Measurements from ENCODE around the gene KLRK1. TPM values are rescaled to one million over a fixed set of nuclear protein-coding genes. Genes with fewer than 3 reads are reported as not detected.

The KLRK1 gene
- total RNA-seq (2022; extraction: Qiagen RNA extraction; ENCODE audit: low read depth): not detected in 5 replicates

DNA sequence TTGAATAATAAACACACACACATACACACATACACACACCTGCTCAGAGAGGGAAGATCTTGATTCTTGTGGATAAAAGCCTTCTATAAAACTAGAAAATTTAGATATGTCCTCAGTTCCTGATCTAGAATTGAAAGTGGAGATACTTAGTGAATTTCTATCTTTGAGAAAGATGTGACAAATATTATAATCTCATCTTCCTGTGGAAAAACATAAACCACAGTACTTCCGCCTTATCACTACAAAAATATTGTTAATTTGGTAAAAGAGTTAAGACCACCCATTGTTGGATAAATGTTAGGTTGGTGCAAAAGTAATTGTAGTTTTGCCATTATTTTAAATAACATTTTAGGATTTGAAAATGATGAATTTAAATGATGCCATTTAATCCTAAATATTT is at the start of gene KLRK1:
KLRK1 (minus strand) TSS at position 138 of the 400 bp plus-strand sequence. CDS start 1,231 bp downstream, outside the sequence.

GRCh38 chr12:10435816-10436215 is 46.0 kb upstream of the KLRK1 start, which contains the start of gene KLRC2:
Gene KLRC2, minus strand, starts transcription at chr12:10436010. Its CDS starts 24 bp downstream, at chr12:10435986.

GRCh38 chr12:10420334-10420733 is 30.5 kb upstream of the KLRK1 start, which contains the start of gene KLRC3:
Gene KLRC3, minus strand, starts transcription at chr12:10420595. Its CDS starts 45 bp downstream, at chr12:10420550.

GRCh38 chr12:10409392-10409791 is 19.6 kb upstream of the KLRK1 start, which contains the start of gene KLRC4:
Gene KLRC4, minus strand, starts transcription at chr12:10409757. Its CDS starts 182 bp downstream, at chr12:10409575.

Other genes starting within 250 kb of the KLRK1 start
- gene OLR1, start 217.9 kb downstream of the KLRK1 start, total RNA-seq (2022; extraction: Qiagen RNA extraction; ENCODE audit: low read depth): 0.75 to 2.6 TPM (median 1.3 TPM) in 5 replicates
- gene TMEM52B, start 211.0 kb downstream of the KLRK1 start, total RNA-seq (2022; extraction: Qiagen RNA extraction; ENCODE audit: low read depth): 0.05 to 0.47 TPM (median 0.23 TPM) in 4 of 5 replicates, not detected in the other
- 33.3 to 46.8 TPM (median 43.1 TPM) in 5 replicates for gene GABARAPL1, start 177.2 kb downstream of the KLRK1 start, total RNA-seq (2022; extraction: Qiagen RNA extraction; ENCODE audit: low read depth)
- not detected in 5 replicates for gene KLRD1, start 82.2 kb downstream of the KLRK1 start, total RNA-seq (2022; extraction: Qiagen RNA extraction; ENCODE audit: low read depth)
- not detected in 5 replicates for gene KLRC4, start 19.7 kb upstream of the KLRK1 start, total RNA-seq (2022; extraction: Qiagen RNA extraction; ENCODE audit: low read depth)
- 0.29 to 0.32 TPM in 2 of 5 replicates, not detected in the others for gene KLRC3, start 30.6 kb upstream of the KLRK1 start, total RNA-seq (2022; extraction: Qiagen RNA extraction; ENCODE audit: low read depth)
- gene KLRC2, start 46.0 kb upstream of the KLRK1 start, total RNA-seq (2022; extraction: Qiagen RNA extraction; ENCODE audit: low read depth): 1.0 to 2.2 TPM (median 1.4 TPM) in 5 replicates
- 0.06 TPM in 1 of 5 replicates, not detected in the others for gene KLRC1, start 63.3 kb upstream of the KLRK1 start, total RNA-seq (2022; extraction: Qiagen RNA extraction; ENCODE audit: low read depth)
- gene EIF2S3B, start 115.8 kb upstream of the KLRK1 start, total RNA-seq (2022; extraction: Qiagen RNA extraction; ENCODE audit: low read depth): 0.45 to 1.2 TPM (median 0.67 TPM) in 5 replicates
- 46.2 to 69.7 TPM (median 56.1 TPM) in 5 replicates for gene MAGOHB, start 223.6 kb upstream of the KLRK1 start, total RNA-seq (2022; extraction: Qiagen RNA extraction; ENCODE audit: low read depth)